HCT116 (cell line): Measurements from ENCODE around the gene KLHL11.

Experiments used
- CTCF ChIP-seq, 3 experiments: fragments of 200-600 bp in 1 of 3; sonication (generic) in 1 of 3; IDR thresholded peaks in 2 of 3; conservative IDR thresholded peaks in 1 of 3; 2 replicates each; pipeline ENCODE4 v1.5.1; 2012 to 2017; ENCODE audit warnings: low read depth in 2 of 3, low read length in 2 of 3, antibody characterized with exemption in 1 of 3, borderline replicate concordance in 1 of 3, control low read depth in 1 of 3, mild to moderate bottlenecking in 1 of 3, mixed read lengths in 1 of 3, mixed run types in 1 of 3, moderate library complexity in 1 of 3; ENCODE audit not compliant: insufficient read depth in 1 of 3
- EZH2 ChIP-seq: fragments of 200-600 bp; sonication (generic); IDR thresholded peaks from 2 replicates; pipeline ENCODE4 v1.6.1; 2017; ENCODE audit warnings: antibody characterized with exemption, mixed run types
- RAD21 ChIP-seq: IDR thresholded peaks from 2 replicates; pipeline ENCODE4 v1.6.1; 2012; ENCODE audit warnings: low read depth, mild to moderate bottlenecking
- ZFX ChIP-seq: fragments of 450-650 bp; IDR thresholded peaks from 2 replicates; pipeline ENCODE4 v1.6.1; 2017
- ZNF274 ChIP-seq: fragments of 200-500 bp; sonication (Bioruptor generic); IDR thresholded peaks from 2 replicates; pipeline ENCODE4 v1.6.1; 2014; ENCODE audit warnings: mild to moderate bottlenecking, low read depth, low read length, inconsistent platforms

- TF ChIP-seq CTCF (IDR thresholded peaks at IDR 0.05 in 2 of 3, conservative IDR thresholded peaks at IDR 0.05 in 1 of 3; ENCODE audit: borderline replicate concordance in 1 of 3, insufficient read depth in 1 of 3, low read depth in 2 of 3, low read length in 2 of 3) (no peak), EZH2 (no peak), RAD21 (no peak), ZFX (no peak), ZNF274 (no peak)
Measured at GRCh38 chr17:41906465-41907184, 41.4 kb upstream of the KLHL11 start.
